Measurements from ENCODE around the gene GSK3A.
A peak's percentile ranks its signal among the peaks of the same experiment; 100 is the strongest.

Gene GSK3A

GRCh38 chr19:42242512-42243409, at the start of gene GSK3A:
GSK3A (minus strand) TSS chr19:42242602; CDS start chr19:42242465, 137 bp downstream.
- DNase-seq (ENCODE audit: low read depth in 2 of 2) = peak; percentile 92

GRCh38 chr19:42291435-42291810, 49.0 kb upstream of the GSK3A start:
- no peak for DNase-seq (ENCODE audit: low read depth in 2 of 2)

GRCh38 chr19:42290523-42291434, 48.4 kb upstream of the GSK3A start:
- DNase-seq (ENCODE audit: low read depth in 2 of 2) = no peak

- DNase-seq (ENCODE audit: low read depth in 2 of 2) = no peak
Observed at GRCh38 chr19:42290136-42290522, 47.7 kb upstream of the GSK3A start.

GRCh38 chr19:42289556-42290041, 47.2 kb upstream of the GSK3A start:
- DNase-seq (ENCODE audit: low read depth in 2 of 2) = no peak

- no peak for DNase-seq (ENCODE audit: low read depth in 2 of 2)
Observed at GRCh38 chr19:42288881-42289555, 46.6 kb upstream of the GSK3A start.

- DNase-seq (ENCODE audit: low read depth in 2 of 2) = no peak
Observed at GRCh38 chr19:42288387-42288786, 46.0 kb upstream of the GSK3A start.

GRCh38 chr19:42287827-42288107, 45.4 kb upstream of the GSK3A start:
- DNase-seq (ENCODE audit: low read depth in 2 of 2) = no peak

GRCh38 chr19:42287017-42287826, 44.8 kb upstream of the GSK3A start:
- no peak for DNase-seq (ENCODE audit: low read depth in 2 of 2)

- no peak for DNase-seq (ENCODE audit: low read depth in 2 of 2)
Observed at GRCh38 chr19:42286349-42287016, 44.1 kb upstream of the GSK3A start.

- DNase-seq (ENCODE audit: low read depth in 2 of 2) = no peak
Observed at GRCh38 chr19:42285988-42286348, 43.6 kb upstream of the GSK3A start.

- DNase-seq (ENCODE audit: low read depth in 2 of 2) = no peak
Observed at GRCh38 chr19:42285541-42285941, 43.1 kb upstream of the GSK3A start.

GRCh38 chr19:42284591-42285341, 42.4 kb upstream of the GSK3A start:
- no peak for DNase-seq (ENCODE audit: low read depth in 2 of 2)

GRCh38 chr19:42284066-42284501, 41.7 kb upstream of the GSK3A start:
- DNase-seq (ENCODE audit: low read depth in 2 of 2) = peak; percentile 65 to 75

GRCh38 chr19:42283188-42284065, 41.0 kb upstream of the GSK3A start:
- peak; percentile 89 to 92 for DNase-seq (ENCODE audit: low read depth in 2 of 2)

- no peak for DNase-seq (ENCODE audit: low read depth in 2 of 2)
Observed at GRCh38 chr19:42282819-42283187, 40.4 kb upstream of the GSK3A start.

GRCh38 chr19:42281827-42282762, 39.7 kb upstream of the GSK3A start:
- no peak for DNase-seq (ENCODE audit: low read depth in 2 of 2)
